AG04449 (cell line): ENCODE results near the gene GALK2.

ENCODE experiments used
- CTCF ChIA-PET: fragments of 350-600 bp; formaldehyde crosslinking; extraction: SDS; loops from one replicate; lab custom pipeline; 2021; ENCODE audit warnings: antibody characterized with exemption; lab: Yijun Ruan, JAX
- POLR2A ChIA-PET: fragments of 400-600, 350-600 bp; formaldehyde crosslinking; extraction: SDS; loops from one replicate; lab custom pipeline; 2020; ENCODE audit warnings: antibody characterized with exemption, inconsistent platforms; lab: Yijun Ruan, JAX
- DNase-seq: peaks from one replicate; pipeline ENCODE4 v3.0.0-alpha.2; 2010; ENCODE audit warnings: low read depth, low spot score
- H3K4me3 ChIP-seq: 2 replicates; pipeline ENCODE4 v1.5.1; 2011; ENCODE audit warnings: low read depth, mild to moderate bottlenecking, control low read depth, low read length
- TF ChIP-seq, protein P1 (sequence below): IDR thresholded peaks from one replicate; pipeline ENCODE4 v1.5.1; 2011; ENCODE audit warnings: mild to moderate bottlenecking, moderate library complexity, low read length, control low read depth, inconsistent platforms; ENCODE audit not compliant: insufficient read depth; ENCODE audit errors: missing control alignments

GALK2 gene

DNA sequence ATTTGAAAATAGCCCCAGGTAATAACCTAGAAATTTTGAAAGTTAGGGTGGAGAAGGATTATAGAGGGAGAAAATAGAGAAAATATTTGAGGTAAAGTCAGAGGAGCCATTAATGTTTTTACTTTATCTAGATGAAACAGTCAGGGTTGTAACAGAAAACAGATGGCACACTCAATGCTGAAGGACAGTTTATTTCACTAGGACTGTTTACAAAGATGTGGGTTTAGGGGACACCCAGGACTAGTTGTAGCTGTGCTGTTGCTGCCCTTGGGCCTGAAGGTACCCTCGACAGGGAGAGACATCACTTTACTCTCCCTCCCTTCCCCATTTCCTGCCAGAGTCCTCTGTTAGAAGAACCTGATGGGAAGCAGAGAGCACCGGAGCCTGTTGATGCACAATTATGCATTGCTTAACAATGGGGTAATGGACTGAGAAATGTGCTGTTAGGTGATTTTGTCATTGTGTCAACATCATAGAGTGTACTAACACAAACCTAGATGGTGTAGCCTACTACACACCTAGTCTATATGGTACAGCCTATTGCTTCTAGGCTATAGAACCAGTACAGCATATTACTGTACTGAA is 103.8 kb downstream of the GALK2 start:
- DNase-seq: no peak
- TF ChIP-seq, protein P1, sequence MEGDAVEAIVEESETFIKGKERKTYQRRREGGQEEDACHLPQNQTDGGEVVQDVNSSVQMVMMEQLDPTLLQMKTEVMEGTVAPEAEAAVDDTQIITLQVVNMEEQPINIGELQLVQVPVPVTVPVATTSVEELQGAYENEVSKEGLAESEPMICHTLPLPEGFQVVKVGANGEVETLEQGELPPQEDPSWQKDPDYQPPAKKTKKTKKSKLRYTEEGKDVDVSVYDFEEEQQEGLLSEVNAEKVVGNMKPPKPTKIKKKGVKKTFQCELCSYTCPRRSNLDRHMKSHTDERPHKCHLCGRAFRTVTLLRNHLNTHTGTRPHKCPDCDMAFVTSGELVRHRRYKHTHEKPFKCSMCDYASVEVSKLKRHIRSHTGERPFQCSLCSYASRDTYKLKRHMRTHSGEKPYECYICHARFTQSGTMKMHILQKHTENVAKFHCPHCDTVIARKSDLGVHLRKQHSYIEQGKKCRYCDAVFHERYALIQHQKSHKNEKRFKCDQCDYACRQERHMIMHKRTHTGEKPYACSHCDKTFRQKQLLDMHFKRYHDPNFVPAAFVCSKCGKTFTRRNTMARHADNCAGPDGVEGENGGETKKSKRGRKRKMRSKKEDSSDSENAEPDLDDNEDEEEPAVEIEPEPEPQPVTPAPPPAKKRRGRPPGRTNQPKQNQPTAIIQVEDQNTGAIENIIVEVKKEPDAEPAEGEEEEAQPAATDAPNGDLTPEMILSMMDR: no peak
- CTCF ChIA-PET: interaction anchor here (1.0 to 1.2 kb wide), 2 partner anchors 13 to 871 kb away, joined by 3 read pairs; no protein-coding TSS in a partner anchor
- POLR2A ChIA-PET: no interaction called here
- no peak overlapping the region for H3K4me3 ChIP-seq

DNA sequence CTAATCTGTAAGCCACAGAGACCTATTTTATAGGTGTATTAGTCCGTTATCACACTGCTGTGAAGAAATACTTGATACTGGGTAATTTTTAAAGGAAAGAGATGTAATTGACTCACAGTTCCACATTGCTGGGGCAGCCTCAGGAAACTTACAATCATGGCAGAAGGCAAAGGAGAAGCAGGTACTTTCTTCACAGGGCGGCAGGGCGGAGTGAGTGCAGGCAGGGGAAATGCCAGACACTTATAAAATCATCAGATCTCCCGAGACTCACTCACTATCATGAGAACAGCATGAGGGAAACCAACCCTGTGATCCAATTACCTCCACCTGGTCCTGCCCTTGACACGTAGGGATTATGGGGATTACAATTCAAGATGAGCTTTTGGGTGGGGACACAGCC is 108.7 kb downstream of the GALK2 start:
- TF ChIP-seq, protein P1: no peak
- DNase-seq: no peak
- ChIA-PET POLR2A (no interaction called here), CTCF (no interaction called here)
- H3K4me3 ChIP-seq: no peak overlapping the region

DNA sequence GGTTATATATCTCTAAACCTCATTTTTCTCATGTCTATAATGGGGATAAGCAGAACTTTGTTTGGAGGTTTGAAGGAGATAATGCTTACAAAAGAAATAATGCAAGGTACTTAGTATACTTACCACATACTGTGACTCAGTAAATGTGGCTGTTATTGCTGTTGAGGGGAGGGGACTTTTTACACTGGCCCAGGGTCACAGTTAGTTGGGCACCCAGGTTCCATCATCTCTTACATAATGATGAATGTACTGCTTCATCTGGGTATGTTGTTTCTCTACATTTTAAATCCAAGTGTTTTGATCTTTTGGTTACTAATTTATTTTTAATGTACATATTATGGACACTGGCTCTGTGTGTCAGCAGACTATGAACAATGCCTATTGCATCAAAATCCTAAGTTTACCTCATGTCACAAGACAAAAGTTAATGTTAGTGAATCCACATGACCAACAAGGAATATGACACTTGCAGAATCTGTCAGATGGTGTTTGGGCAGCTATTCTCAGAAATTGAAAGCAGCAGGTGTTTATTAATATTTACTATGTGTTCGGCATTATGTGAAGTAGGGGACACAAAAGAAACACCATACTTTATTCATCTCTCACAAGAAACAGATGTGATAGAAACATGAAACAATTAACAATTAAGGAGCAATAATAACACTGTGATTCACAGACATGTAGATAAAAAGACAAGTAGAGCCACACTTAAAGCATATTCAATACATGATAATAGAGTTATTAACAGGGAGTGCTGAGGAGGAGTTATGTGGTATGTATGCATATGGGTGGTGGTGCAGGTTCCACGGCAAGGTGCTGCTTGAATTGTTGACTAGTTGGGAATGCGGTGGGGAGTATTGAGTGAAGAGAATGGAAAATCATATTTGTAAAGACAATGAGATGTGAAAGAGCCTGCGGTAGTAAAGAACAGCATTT is 109.7 kb downstream of the GALK2 start:
- CTCF ChIA-PET: no interaction called here
- DNase-seq: no peak
- TF ChIP-seq, protein P1: no peak
- POLR2A ChIA-PET: no interaction called here
- H3K4me3 ChIP-seq: no peak overlapping the region

DNA sequence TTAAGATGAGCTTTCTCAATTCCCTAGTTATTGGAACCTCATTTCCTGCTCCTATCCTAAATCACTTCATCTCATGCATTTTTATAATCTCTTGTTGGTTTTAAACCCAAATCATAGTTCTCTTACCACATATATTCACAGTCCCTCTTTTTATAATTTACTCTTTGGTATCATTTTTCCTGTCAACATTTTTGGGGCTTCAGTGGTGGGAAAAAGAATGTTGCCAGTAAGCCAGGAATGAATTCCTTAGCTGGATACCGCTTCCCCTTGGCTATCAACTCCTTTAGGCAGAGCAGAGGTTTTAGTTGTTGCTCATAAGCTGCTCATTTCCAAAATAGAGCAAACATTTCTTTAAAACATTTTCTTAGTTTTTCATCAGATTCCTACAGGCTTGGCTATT is 112.3 kb downstream of the GALK2 start:
- no peak overlapping the region for H3K4me3 ChIP-seq
- ChIA-PET POLR2A (interaction anchor here (0.6 to 1.6 kb wide), 2 partner anchors 44 to 581 kb away, joined by 3 to 4 read pairs; no protein-coding TSS in a partner anchor), CTCF (interaction anchor here (1.2 kb wide), 1 partner anchor 40 kb away, joined by 4 read pairs; no protein-coding TSS in a partner anchor)
- DNase-seq: peak; percentile 84
- TF ChIP-seq, protein P1: no peak

DNA sequence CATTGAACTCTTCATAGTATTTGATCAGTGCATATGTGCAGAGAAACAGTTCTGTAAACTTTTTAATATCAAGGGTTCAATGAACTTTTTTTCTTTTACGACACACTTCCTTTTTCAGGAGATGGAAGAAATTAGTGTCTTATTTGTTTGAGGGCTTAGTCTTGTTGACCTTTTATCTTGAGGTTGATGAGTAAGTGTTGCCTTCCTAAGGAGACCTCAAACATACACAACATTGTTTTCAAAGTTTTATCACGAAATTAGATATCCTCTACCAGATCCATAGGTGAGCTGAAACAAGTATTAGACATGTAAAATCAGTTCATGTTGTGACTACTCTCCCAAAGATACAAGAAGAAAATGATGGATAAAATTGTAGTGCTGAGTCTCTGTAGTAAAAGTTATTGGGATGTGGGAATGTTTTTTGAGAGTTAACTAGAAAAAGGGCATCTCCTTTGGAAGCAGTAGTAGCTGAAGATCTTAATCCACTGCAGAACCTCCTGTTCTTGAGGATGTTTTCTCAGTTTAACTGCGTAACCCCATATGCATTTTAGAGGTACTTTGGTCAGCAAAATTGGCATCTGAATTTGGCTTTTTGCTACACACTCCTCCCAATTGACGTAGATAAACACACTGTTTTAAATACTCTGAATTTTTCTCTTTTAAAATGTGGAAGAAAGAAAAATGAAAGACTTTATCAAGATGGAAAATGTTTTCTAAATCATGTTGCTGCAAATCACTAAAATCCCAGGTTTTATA is 116.8 kb downstream of the GALK2 start:
- ChIA-PET CTCF (interaction anchor here (1.4 kb wide), 2 partner anchors 12 to 766 kb away, joined by 3 to 4 read pairs; no protein-coding TSS in a partner anchor), POLR2A (no interaction called here)
- no peak overlapping the region for H3K4me3 ChIP-seq
- no peak for DNase-seq
- TF ChIP-seq, protein P1: no peak
